RPMI7951 (cell line): Measurements from ENCODE around the gene SLC9A4. TPM values are rescaled to one million over a fixed set of nuclear protein-coding genes. Genes with fewer than 3 reads are reported as not detected.

Experiments
- DNase-seq: peaks from one replicate; pipeline ENCODE4 v3.0.0-alpha.2; 2012; ENCODE audit warnings: low read depth
- total RNA-seq: library from RNA; depleted of rRNA; stranded (reverse); fragments of >200 nt; shearing (Covaris generic); gene quantifications from 2 replicates; pipeline ENCODE4 v1.2.3, GENCODE V29; 2014; rRNA removed

Gene SLC9A4, protein sequence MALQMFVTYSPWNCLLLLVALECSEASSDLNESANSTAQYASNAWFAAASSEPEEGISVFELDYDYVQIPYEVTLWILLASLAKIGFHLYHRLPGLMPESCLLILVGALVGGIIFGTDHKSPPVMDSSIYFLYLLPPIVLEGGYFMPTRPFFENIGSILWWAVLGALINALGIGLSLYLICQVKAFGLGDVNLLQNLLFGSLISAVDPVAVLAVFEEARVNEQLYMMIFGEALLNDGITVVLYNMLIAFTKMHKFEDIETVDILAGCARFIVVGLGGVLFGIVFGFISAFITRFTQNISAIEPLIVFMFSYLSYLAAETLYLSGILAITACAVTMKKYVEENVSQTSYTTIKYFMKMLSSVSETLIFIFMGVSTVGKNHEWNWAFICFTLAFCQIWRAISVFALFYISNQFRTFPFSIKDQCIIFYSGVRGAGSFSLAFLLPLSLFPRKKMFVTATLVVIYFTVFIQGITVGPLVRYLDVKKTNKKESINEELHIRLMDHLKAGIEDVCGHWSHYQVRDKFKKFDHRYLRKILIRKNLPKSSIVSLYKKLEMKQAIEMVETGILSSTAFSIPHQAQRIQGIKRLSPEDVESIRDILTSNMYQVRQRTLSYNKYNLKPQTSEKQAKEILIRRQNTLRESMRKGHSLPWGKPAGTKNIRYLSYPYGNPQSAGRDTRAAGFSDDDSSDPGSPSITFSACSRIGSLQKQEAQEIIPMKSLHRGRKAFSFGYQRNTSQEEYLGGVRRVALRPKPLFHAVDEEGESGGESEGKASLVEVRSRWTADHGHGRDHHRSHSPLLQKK
- total RNA-seq = not detected in 2 replicates

DNA sequence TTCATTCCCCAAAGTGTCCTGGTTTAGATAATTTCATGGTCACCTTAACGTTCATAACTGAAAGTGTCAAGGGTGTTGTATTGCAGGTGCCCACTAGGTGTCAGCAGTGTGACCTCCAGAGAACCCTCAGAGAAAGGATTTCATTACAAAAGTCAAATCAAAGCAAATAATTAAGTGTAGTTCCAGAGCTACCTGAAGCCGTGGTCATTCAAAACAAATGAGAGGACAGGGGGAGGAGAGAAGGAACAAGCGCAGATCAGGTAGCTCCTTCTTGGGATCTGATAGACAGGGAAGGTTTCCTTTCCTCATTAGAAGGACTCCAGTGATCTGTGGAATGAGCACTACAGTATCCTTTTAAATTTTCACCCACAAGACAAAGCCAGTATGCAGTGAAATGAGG is at the start of gene SLC9A4:
Gene SLC9A4, plus strand, starts transcription at position 207 of the 400 bp plus-strand sequence. CDS start 534 bp downstream, outside the sequence.
- DNase-seq = peak; percentile 34

DNA sequence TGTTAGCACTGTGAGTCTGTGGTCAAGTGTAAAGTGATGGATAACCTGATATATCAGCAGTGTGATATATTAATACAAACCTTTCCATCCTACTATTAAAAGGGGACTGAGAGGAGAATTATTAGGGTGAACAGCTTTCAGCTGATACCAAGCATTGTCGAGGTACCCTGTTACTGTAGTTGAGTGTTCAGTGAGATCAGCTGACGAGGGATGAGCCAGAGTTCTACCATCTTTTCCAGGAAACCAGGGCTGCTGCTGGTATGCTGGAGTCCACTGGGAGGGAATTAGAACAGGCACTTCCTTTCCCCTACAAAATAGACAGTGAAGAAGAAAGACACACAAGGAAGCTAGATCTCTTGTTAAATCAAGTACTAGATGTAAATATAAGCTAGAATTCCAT is 49.7 kb upstream of the SLC9A4 start:
- no peak for DNase-seq

DNA sequence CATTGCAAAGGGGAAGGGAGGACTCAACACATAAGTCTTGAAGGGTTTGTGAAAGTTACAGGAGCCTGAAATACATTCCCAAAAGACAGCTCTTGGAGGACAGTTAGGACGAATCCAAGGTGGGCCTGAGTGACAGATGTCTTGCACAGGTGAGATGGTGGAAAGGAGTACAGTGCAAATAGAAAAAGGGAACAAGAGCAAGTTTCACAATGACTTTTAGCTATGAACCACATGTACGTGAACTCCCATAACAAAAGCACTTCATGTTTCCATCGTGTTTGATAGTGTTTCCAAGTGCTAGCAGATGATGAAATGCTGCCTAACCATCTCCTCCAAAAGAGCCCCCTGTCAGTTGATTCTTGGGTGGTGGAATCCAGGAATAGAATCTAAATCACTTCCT is 48.3 kb upstream of the SLC9A4 start:
- DNase-seq = no peak

DNA sequence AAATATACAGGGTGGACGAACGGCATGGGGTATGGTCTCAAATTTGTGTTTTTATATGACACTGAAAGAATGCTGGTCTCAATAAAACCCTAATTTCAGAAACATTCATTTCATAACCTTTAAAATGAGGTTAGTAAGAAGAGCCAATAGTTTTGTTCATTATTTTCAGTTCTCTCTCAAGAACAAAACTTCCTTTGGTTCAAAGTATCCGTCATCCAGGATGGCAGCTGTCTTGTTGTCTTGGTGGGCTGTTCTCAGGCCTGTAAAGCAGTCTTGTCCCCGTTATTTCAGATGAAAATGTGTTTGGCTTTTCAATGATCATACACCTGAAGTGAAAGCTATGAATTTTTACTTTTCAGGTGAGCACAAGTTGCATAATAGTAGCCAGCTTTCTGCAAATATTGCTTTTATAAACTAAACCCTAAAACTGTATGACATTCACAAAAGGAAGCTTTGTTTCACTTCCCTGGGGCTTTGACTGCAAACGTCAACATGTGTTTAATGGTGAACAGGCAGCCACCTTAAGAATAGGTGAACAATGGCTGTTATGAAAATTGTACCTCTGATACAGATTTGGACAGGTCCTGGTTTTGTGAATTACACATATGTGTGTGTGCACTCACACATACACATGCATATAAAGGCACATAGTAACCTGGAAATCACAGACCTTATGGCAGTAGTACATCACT is 47.4 kb upstream of the SLC9A4 start:
- DNase-seq = no peak

DNA sequence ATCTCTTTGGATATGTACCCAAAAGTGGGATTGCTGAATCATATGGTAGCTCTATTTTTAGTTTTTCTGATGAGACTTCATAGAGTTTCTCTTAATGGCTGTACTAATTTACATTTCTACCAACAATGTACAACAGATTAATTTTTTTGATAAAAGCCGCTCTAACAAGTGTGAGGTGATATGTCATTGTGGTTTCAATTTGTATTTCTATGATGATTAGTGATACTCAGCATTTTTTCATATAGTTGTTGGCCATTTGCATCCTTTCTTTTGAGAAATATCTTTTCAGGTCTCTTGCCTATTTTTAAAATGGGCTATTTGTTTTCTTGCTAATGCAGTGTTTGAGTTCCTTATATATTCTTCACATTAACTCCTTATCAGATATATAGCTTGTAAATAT is 45.8 kb upstream of the SLC9A4 start:
- no peak for DNase-seq

DNA sequence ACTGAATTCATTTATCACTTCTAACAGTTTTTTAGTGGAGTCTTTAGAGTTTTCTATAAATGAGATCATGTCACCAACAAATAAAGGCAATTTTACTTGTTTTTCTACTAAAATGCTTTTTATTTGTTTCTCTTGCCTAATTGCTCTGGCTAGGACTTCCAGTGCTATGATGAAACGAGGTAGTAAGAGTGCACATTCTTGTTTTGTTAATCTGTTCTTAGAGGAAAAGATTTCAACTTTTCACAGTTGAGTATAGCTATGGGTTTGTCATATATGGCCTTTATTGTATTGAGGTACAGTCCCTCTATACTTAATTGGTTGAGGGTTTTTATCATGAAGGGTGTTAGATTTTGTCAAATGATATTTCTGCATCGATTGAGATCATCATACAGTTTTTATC is 44.5 kb upstream of the SLC9A4 start:
- DNase-seq = no peak

DNA sequence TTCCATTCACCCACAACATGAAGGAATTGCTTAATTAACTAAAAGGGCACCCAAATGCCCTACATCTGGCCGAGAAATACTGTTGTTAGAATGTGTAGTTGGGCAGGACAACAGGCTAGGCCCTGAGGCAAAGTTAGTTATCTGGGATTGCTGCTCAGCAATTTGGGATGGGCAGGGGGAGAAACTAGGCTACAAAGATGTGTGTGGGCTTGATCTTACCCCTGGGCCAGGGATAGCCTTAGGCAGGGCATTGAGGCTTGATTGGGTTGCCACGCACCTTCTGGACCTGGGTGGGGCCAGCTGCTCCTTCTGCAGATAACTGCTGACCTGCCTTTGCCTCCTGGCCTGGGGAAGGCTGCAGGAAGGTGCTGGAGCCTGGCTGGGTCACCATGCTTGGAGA is 40.6 kb upstream of the SLC9A4 start:
- no peak for DNase-seq

DNA sequence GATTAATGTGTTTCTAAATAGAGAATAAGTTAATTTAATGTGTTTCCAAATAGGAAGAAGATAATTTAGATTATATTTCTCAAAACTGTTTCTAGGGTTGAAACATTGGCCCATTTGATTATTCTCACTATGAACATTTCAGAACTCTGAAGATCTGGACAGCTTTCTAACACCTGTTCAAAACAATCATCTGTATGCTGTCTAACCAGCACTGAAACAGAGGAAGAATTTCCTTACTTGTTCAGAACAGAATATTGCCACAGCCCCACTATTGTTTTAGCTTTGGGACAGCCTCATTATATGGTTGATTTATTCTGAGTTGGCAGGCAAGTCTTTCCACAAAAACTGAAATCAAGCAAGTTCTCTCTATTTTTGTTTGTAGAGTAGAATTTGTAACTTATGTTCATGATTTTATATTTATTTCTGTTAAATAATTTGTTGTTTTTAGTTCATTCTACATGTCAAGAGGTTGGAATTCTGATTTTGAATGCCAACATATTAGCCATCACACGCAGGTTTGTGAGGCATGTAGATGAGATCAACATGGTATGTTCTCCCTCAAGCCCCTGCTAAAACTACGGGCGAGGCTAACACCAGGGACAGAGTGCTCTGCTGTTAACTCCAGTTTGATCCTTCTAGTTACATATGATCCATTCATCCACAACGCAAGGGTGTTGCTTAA is 38.9 kb upstream of the SLC9A4 start:
- DNase-seq = no peak

DNA sequence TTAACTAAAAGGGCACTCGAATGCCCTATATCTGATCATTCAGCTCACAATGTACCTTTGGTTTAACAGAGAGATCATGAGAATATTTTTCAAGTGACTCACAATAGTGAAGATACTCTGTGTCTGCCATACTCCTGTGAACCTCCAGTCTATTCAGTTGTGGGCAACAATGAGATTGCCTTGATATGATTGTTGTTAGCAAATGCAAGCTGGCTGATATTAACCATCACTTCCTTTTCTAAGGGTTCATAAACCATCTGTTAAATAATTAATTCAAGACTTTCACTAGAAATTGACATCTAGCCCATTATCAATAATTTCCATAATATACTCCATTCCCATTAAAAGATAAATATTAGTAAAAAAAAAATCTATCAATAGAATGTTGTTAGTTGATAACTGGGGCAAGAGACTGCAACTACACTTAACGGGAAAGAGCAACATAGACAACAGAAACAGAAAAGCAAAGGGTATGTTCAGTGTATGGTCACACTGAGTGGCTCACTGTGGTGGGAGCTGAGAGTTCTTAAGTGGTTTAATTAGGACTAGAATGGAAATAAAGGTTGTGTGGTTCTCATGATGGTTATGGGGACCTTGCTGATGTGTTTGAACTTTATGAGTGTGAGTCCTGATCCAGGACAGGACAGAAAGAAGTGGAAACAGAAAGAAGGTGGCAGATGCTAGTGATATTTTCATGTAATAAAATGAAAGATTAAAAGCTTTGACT is 38.2 kb upstream of the SLC9A4 start:
- DNase-seq = peak; percentile 20

DNA sequence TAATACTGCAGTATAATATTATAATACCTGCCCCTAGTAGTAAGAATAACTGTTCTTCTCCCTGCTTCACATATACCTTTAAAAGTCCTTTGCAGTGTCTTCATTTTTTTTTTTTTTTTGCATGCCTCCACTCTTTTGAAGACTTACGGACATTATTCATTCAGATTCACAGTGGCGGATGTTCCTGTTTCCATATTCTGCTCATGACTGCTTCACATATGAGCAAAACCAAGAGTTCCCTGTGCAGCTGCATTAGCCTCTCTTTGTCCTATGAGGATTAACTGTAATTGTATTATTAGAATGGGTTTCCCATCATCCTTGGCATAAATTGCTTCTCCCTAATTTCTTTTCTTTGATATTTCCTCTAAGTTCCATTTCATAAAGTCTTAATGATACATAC is 37.3 kb upstream of the SLC9A4 start:
- DNase-seq = no peak

DNA sequence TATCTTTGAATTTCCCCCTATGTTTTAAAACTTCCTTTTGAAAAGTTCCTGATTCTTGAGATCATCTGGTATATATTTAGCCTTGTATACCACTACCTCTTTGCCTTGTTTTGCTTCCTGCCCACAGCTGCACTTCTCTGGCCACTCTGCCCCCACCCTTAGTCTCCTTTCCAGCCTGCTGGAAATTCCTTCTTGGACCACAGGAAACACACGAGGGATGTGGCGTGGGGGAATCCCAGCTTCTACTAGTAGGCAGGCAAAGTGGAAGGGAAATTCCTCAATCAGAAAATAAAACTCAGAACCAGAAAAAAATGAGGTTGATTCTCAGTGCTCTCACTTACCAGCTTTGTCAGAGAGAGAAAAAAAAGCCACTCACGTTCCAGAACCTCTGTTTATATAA is 36.7 kb upstream of the SLC9A4 start:
- DNase-seq = peak; percentile 77

DNA sequence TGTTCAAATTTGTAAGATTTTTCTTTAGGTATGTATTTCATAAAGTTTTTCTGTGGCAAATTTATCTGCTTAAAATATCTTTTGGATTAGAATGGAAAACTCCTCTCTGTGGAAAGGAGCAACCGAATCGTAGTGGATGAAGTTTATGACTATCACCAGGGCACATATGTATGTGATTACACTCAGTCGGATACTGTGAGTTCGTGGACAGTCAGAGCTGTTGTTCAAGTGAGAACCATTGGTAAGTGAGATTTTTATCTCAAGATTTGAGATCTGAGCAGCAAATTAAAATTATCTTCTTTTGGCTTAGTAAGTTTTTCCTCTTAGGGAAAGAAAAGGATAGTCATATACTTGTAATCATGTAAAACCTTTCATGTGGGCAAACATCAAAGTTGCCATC is 35.9 kb upstream of the SLC9A4 start:
- DNase-seq = peak; percentile 46

DNA sequence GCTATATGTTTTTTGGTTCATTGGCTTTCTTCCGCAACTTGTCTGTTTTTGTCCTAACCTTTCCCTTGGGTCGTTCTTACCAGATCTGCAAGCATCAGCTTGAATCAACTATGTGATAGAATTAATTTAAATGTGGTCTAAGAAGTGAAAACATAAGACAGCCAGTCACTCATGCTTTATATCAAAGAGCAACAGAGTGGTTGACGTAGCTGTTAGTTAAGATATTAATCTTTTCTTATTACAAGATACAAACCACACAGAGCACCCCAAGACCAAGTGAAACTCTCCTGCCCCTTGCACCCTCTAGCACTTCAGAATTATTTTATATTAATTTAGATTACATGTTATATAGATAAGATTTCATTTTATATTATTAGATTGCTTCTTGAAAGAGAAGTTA is 34.9 kb upstream of the SLC9A4 start:
- no peak for DNase-seq

DNA sequence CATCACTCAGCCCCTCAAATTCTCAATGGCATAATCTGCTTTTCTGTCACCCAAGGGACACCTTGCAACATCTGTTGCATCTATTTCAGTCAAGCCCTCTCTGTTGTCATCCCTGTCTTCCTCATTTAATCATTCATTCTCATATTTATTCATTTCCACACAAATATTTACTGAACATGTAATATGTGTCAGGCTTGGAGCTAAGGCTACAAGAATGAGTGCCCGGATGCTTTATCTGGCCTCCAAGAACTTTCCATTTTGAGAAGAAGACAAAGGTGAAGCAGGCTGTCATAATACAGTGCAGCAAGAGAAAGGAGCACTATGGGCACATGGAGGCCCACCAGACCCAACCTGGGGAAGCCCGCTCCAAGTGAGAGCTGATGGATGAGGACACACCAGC is 34.4 kb upstream of the SLC9A4 start:
- no peak for DNase-seq

DNA sequence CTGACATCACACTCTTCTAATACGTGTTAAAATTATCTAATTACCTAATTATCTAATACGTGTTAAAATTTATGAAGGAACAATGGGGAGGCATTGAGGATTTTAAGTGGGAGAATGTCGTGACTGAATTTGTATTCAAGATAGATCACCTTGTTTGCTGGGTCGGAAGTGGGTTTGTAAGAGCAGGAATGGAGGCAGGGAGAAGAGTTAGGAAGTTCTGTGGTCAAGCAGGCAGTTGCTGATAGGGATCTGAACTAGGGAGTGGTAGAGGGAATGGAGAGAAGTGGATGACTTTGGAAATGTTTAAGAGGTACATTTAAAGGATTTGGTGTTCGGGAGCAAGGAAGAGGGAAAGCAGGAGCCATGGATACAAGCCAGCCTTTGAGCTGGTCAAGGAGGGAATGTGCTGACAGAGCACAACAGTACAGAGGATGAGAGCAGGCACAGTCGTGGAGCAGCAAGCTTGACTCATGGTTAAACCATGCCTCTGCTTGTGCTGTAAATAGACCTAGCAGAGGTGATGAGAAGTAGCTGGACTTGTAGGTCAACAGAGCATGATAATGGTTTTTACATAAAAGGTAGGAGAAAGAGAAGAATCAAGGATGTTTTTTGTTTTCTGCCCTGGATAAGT is 33.8 kb upstream of the SLC9A4 start:
- peak; percentile 77 for DNase-seq

DNA sequence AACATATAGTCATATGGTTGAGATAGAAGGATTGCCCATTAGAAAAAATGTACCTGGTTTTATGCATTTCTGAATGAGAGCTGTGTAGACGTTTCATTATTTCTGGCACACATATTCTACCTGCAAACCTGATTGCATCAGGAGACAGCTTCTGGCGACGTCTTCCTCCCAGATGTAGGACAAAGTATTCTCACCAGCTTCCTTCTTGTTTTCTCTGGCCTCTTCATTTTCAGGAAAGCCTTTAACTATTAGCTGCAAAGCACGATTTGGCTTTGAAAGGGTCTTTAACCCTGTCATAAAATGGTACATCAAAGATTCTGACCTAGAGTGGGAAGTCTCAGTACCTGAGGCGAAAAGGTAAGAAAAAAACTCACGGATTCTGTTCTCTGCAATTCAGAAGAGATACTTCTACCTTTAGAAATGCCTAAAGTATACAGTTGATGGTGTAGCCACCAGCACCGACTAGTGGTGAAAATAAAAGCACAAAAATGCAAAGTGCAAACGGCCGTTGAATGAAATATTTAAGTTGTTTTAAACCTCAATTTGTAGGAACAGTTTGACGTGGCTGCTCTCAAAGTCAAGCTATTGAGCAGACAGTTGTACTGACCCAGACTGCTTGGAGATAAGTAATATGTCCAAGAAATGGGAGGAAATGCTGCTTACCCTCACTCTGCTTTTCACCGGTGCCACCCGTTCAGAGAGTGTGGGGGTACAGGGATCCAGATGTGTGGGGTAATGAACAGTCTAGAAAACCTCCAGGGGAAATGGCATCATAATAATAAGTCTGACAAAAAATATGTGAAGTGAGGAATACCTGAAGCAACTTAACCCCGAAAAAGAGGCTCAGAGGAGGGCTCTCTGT is 29.8 kb upstream of the SLC9A4 start:
- peak; percentile 35 for DNase-seq

DNA sequence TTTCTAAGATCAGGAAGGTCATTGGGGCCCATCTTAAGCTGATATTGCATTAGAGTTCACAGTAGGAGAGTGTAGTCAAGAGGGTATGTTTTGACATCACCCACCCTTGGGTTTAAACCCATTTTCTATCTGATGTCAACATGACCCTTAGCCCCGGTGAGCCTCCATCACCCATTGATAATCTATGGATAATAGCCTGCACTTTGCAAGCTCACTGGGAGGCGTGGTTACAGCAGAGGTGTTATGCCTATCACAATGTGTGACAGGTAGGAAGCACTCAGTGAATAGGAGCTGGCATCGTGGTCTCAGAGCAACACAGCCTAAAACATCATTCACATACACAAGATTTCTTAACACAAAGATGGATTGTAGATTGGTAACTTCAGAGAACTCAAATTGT is 28.8 kb upstream of the SLC9A4 start:
- DNase-seq = no peak

DNA sequence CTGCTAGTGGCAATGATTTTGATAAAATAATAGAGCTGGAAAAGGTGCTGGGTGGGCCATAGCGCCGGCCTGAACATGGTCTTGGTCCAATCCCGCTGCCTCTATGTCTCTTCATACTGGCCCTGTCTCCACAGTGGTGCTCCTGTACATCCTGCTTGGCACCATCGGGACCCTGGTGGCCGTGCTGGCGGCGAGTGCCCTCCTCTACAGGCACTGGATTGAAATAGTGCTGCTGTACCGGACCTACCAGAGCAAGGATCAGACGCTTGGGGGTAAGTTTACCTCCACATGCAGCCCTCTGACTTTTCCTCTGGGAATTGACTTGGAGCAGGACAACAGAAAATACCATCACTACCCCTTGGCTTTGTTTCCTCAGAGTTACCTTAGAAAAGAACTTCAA is 26.1 kb upstream of the SLC9A4 start:
- no peak for DNase-seq

DNA sequence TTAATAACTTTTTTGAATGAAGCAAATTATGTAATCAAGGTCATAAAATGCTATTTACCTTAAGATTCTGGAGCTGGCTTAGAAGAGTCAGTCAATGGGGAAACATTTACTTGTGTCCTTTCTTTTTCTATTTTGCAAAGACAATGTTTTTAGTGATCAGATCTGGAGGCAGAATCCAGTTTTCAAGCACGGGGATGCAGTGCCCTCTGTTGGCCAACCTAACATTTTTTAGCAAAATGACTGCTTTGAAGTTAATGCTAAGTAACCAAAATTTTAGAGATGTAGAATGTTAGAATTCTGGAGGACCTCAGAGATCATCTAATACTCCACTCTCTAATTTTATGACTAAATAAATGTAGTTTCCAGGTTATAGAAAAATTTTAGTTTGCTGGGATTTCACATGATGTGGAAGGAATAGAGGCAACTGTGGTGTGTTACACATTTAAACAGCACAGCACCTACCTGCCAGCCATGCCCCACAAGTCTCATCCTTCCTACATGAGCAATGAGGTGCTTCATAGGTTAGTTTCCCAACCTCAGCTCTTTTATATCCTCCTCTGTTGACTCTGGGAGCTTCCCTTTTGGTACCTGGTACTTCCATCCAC is 23.6 kb upstream of the SLC9A4 start:
- DNase-seq = peak; percentile 39
